GM21737 (cell line): ENCODE data around the gene MCF2L.

ENCODE experiments used
- ATAC-seq: cut with Tn5 transposase; IDR thresholded peaks from one replicate; pipeline ENCODE4 v1.9.1; 2021; ENCODE audit warnings: mild to moderate bottlenecking, moderate library complexity; ENCODE audit not compliant: unreplicated experiment

The MCF2L gene

GRCh38 chr13:113121183-113121927 lies 152.3 kb downstream of the MCF2L start:
- no peak for ATAC-seq

- no peak for ATAC-seq
Observed at GRCh38 chr13:113121928-113122471, 153.0 kb downstream of the MCF2L start.

DNA sequence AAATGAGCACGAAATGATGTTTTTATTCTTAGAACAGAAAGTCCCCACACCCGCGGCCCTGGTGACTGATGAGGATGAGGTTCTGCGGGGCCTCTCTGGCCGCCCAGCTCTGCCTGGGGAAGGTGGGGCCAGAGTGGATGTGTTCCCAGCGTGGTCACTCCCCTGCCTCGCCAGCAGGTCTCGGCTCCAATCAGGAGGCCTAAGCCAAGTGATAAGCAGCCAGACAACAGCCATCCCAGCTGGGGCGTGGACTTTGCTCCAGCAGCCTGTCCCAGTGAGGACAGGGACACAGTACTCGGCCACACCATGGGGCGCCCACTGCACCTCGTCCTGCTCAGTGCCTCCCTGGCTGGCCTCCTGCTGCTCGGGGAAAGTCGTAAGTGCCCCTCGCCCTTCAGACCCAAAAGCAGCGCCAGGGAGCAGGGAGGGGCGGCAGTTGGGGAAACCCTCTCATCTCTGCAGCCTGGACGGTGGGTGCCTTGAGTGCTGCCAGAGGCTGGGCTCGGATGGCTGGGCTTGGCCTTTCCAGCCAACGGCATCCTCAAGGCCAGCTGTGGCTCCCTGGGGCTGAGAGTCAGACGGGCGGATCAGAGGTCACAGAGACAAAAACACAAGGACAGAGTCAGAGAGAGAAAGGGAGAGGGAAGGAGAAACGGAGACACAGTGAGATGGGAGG lies 153.7 kb downstream of the MCF2L start, which contains the start of gene F10:
F10 (plus strand) TSS at position 250 of the 676 bp plus-strand sequence; CDS start at position 307, 57 bp downstream.
- no peak for ATAC-seq

DNA sequence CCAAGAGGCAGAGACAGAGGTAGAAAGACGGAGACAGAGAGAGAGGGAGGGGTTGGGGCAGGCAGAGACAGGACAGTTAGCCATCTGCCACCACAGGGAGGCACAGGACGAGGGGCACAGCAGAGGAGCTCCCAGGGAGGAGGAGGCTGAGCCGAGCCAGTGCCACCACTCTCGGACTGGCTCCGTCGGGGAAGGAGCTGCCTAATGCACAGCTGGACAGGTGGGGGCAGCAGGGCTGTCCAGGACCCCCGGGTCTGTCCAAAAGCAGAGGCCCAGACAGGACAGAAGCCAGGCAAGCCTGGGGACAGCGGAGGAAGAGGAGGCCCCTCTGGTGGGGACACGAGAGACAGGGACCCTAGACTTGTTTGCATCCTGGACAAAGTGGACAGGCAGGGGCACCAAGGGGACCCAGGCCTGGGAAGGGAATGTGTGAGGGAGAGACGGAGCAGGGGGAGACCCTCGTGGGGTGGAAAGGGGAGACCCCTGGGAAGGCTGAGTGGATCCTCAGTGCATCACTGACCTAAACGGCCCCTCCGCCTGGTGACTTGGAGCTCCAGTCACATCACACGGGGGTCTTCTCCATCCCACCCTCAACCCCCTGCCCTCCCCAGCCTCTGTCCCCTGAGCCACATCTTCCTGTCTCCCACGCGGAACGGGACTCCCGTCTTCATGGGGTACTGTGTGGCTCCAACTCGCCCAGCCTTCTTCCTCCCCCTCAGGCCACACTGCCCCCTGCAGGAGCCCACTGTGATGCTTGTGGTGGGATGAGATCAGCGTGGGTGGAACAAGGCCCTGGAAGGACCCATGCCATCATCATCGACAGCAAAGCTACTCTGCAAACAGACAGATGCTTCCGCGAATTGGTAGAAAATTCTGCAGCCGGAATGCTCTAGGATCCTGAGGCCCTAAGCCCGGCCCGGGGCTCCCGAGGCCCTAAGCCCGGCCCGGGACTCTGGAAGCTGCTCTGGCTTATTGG lies 154.5 kb downstream of the MCF2L start:
- ATAC-seq, result no peak

GRCh38 chr13:113124211-113124970 lies 155.4 kb downstream of the MCF2L start:
- ATAC-seq, result no peak

DNA sequence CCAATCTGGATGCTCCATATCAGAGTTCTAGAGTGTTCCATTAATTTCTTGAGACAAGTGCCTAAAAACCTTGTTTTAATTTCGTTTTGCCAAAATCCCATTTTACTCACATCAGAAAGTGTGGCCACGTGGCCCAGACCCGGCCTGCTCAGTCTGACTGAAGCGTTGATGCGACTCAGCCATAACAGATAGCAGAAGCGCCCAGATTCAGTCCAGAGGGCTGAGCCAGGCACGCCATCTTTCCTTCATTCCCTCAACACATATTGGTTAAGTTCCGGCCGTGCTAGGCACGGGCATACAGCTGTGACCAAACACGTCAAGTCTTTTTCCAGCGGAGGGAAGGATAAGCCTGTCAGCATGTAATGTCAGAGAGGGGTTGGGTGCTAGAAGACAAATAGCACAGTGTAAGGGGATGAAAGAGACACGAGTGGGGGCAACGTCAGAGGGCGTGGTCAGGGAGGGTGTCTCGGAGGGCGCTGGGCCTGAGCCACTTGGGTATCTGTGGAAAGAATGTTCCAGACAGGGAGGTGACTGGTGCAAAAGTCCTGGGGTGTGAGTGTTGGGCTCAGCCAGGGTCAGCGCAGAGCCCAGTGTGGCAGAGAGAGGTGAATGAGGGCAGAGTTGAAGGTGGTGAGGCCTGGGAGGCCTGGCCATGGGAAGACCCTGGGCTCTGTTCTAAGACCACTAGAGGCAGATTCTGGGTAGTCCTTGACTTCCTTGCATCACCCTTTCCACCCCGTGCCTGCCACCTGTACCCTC lies 156.7 kb downstream of the MCF2L start:
- ATAC-seq, result no peak

DNA sequence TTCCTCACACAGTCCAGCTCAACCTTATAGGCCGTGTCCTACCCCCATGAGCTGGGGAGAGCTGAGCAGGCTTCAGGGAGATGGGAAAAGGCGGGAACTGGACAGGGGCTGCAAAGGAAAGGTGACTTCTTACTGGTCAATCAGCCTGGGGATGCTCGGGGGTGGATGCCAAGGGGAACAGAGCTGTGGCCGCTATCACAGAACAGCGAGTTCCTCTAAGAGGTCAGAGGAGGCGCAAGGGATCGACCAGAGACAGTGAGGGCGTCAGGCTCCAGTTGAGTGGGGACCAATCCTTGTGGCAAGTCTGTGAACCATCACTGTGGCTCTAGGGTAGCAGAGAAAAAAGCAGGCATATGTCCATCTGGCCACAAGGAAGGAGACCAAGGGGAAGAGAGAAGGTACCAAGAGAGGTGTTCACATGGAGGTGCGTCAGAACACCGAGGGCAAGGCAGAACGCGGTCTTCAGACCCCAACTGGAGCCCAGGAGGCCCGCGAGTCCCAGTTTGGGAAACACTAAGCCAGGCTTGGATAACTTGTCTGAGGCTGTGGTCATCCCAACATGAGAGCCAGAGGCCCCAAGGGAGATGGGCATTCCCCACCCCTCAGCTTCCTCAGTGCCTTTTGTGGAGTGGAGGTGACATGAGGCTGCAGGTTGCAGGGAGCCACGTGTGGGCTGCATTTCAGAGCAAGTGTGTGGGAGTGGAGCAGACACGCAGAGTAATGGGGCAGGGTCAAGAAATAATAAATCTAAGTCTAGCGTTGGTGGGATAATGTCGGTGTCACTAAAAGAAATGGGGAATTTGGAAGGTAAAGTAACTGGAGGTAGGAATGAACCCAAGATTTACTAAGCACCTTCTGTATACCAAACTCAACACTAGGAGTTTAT lies 157.5 kb downstream of the MCF2L start:
- no peak for ATAC-seq

DNA sequence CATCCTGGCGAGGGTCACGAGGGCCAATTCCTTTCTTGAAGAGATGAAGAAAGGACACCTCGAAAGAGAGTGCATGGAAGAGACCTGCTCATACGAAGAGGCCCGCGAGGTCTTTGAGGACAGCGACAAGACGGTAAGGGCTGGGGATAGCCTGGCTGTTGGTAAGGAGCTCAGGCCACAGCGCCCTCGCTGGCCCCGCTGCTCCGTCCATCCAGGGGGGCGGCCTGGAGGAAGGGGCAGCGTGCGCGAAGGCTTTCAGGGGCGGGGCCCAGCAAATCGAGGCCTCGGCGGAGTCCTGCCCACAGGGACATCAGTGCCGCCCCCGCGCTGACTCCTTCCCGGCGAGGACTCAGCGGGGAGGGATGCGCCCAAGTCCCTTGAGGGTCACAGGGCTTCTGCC lies 160.5 kb downstream of the MCF2L start:
- ATAC-seq, result no peak

- ATAC-seq, result no peak
Observed at GRCh38 chr13:113129921-113130750, 161.1 kb downstream of the MCF2L start.

DNA sequence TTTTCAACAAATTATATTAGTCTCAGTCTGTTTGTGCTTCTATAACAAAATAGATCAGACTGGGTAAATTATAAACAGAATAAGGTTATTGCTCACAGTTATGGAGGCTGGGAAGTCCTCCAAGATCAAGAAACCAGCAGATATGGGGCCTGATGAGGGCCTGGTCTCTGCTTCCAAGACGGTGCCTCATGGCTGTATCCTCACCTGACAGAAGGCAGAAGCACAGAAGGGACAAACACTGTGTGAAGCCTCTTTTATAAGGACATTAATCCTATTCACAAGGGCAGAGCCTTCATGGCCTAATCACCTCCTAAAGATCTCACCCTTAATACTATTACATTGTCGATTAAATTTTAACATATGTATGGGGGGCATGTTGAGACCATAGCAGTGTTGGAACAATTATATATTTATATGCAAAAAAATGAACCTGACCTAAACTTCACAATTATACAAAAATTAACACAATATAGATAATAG lies 166.3 kb downstream of the MCF2L start:
- no peak for ATAC-seq

DNA sequence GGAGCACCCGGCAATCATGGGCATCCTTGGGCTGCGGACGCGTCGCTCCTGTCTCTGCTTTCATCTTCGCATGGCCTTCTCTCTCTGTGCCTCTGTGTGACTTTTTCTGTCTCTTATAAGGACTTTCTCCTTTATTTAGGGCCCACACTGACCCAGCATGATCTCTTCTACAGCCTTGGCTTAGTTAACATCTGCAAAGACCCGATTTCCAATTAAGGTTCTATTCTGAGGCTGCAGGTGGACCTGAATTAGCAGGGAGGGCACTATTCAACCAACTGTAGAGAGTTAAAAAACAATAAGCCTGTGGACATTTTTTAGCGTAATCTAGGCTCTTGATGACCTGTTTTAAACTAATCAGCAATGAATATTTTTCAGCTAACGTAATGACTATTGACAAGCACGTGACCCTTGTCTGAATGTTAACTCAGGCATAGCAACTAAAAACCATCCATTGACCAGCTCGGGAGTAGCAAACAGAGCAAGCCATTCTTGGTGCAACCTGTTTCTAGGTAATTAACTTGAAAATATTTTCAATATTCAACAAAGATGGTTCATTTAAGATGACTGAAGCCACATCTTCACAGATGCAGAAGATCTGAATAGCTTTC lies 168.8 kb downstream of the MCF2L start:
- ATAC-seq, result no peak

DNA sequence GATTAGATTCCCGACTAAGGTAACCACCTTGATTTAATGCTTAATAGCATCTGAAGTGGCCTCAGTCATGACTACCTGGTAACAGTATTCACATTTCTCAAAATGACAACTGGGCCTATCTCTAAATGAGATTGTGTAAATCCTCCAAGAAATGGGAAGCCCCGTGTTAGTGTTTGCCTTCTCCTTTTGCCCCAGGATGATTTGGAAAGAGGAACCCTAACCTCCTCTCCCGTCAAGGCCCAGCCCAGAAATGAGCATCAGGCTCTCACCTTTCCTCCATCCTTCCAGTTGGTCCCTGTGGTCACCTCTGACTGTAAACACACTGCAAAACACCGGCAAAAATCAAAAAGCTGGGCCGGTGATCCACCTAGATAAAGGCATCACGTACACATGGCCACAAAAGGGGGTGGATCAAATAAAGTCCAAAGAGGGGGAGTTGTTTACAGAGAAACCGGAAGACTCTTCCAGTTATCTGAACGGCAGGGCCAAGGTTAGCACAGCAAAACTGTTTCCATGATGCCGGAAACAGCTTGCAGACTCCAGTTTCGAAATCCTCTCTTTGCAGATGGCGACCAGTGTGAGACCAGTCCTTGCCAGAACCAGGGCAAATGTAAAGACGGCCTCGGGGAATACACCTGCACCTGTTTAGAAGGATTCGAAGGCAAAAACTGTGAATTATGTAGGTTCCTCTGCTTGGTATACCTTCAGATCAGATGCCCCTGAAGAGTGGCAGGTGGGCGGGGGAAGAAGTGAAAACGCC lies 170.0 kb downstream of the MCF2L start:
- ATAC-seq, result no peak

DNA sequence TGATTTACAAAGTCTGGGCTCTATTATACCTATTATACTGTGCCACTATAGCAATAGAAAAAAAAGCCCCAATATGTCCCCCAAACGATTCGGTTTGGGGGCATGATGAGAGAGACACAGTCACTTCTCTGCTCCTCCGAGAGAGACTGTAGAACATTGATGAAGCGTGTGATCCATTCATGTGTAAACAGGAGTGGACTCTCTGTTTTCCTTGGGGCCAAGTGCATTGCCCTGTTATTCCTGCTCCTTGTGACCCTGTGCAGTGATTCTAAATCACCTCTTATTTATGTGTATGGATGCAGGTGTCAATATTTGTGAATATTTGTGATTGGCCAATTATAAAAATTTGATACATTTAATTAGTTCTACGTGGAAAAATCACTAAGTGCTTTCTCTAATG lies 170.6 kb downstream of the MCF2L start:
- ATAC-seq, result no peak

- ATAC-seq, result no peak
Observed at GRCh38 chr13:113140677-113141600, 171.9 kb downstream of the MCF2L start.

- ATAC-seq, result no peak
Observed at GRCh38 chr13:113141601-113141970, 172.6 kb downstream of the MCF2L start.
